Measurements from ENCODE around the gene IFRD2. TPM values are rescaled to one million over a fixed set of nuclear protein-coding genes. Genes with fewer than 3 reads are reported as not detected.

Gene IFRD2
- total and polyA plus RNA-seq, 2 of the 13 experiments (the other 11 are each of a cell fraction or from before 2014, with no cell fraction given): 32.8 to 96.1 TPM

DNA sequence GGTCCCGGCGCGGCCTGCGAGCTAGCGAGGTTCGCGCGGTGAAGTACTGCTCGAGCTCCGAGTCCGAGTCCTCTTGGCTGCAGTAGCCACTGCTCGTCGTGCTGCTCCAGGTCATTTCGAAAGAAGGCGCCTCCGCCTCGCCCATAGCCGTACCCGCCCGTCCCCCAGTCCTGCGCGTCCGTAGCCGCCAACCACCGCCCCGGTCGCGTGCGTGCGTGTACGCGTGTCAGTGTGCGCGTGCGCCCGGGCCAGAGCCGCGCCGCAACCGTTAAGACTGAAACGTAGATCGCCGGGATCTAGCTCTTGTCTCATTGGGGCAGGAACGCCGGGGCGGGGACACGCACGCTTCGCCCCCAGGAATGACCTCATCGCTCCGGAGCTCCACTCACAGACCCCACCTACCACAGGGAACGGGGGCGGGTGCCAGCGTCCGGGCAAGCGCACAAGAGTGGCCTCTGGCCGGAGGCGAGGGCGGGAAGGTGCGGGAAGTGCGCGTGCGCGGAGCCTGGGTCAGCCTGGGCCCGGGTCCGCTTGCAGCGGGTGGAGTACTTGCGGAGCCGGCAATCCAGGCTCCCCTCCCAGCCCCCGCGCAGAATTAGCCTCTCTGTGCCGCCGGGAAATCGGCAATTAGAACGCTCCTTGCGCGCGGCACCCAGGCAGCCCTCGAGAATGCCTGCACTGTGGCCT lies 45.1 kb upstream of the IFRD2 start (continued):
- TF ChIP-seq, protein P1, sequence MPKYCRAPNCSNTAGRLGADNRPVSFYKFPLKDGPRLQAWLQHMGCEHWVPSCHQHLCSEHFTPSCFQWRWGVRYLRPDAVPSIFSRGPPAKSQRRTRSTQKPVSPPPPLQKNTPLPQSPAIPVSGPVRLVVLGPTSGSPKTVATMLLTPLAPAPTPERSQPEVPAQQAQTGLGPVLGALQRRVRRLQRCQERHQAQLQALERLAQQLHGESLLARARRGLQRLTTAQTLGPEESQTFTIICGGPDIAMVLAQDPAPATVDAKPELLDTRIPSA (CRISPR knock-in tag; IDR thresholded peaks at IDR 0.05; ENCODE audit: borderline replicate concordance): no peak
- TF ChIP-seq, protein P2, sequence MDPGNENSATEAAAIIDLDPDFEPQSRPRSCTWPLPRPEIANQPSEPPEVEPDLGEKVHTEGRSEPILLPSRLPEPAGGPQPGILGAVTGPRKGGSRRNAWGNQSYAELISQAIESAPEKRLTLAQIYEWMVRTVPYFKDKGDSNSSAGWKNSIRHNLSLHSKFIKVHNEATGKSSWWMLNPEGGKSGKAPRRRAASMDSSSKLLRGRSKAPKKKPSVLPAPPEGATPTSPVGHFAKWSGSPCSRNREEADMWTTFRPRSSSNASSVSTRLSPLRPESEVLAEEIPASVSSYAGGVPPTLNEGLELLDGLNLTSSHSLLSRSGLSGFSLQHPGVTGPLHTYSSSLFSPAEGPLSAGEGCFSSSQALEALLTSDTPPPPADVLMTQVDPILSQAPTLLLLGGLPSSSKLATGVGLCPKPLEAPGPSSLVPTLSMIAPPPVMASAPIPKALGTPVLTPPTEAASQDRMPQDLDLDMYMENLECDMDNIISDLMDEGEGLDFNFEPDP (CRISPR knock-in tag; conservative IDR thresholded peaks at IDR 0.05): no peak
- TF ChIP-seq TEAD3 (CRISPR knock-in tag; optimal IDR thresholded peaks at IDR 0.05; ENCODE audit: borderline replicate concordance) (peak; percentile 74), KLF12 (CRISPR knock-in tag; IDR thresholded peaks at IDR 0.05; ENCODE audit: borderline replicate concordance) (peak; percentile 83; the same call in 1 of the 2 replicates), ZFP90 (CRISPR knock-in tag; IDR thresholded peaks at IDR 0.05; ENCODE audit: borderline replicate concordance) (peak; percentile 63; the same call in 1 of the 2 replicates), GABPB1 (CRISPR knock-in tag; IDR thresholded peaks at IDR 0.05) (peak; percentile 81), ZNF850 (CRISPR knock-in tag; conservative IDR thresholded peaks at IDR 0.05) (no peak), PCBP1 (IDR thresholded peaks at IDR 0.05; ENCODE audit: borderline replicate concordance, low read depth, low read length) (0 out of 2 replicates have a peak, but pooled peaks have one; percentile 26), RAD21 (CRISPR knock-in tag; IDR thresholded peaks at IDR 0.05) (no peak; the same call in 1 of the 2 replicates), KAT7 (CRISPR knock-in tag; IDR thresholded peaks at IDR 0.05; ENCODE audit: borderline replicate concordance) (peak; percentile 71)
- TF ChIP-seq, protein P3, sequence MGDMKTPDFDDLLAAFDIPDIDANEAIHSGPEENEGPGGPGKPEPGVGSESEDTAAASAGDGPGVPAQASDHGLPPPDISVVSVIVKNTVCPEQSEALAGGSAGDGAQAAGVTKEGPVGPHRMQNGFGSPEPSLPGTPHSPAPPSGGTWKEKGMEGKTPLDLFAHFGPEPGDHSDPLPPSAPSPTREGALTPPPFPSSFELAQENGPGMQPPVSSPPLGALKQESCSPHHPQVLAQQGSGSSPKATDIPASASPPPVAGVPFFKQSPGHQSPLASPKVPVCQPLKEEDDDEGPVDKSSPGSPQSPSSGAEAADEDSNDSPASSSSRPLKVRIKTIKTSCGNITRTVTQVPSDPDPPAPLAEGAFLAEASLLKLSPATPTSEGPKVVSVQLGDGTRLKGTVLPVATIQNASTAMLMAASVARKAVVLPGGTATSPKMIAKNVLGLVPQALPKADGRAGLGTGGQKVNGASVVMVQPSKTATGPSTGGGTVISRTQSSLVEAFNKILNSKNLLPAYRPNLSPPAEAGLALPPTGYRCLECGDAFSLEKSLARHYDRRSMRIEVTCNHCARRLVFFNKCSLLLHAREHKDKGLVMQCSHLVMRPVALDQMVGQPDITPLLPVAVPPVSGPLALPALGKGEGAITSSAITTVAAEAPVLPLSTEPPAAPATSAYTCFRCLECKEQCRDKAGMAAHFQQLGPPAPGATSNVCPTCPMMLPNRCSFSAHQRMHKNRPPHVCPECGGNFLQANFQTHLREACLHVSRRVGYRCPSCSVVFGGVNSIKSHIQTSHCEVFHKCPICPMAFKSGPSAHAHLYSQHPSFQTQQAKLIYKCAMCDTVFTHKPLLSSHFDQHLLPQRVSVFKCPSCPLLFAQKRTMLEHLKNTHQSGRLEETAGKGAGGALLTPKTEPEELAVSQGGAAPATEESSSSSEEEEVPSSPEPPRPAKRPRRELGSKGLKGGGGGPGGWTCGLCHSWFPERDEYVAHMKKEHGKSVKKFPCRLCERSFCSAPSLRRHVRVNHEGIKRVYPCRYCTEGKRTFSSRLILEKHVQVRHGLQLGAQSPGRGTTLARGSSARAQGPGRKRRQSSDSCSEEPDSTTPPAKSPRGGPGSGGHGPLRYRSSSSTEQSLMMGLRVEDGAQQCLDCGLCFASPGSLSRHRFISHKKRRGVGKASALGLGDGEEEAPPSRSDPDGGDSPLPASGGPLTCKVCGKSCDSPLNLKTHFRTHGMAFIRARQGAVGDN (CRISPR knock-in tag; IDR thresholded peaks at IDR 0.05): peak; percentile 98
- TF ChIP-seq, protein P4, sequence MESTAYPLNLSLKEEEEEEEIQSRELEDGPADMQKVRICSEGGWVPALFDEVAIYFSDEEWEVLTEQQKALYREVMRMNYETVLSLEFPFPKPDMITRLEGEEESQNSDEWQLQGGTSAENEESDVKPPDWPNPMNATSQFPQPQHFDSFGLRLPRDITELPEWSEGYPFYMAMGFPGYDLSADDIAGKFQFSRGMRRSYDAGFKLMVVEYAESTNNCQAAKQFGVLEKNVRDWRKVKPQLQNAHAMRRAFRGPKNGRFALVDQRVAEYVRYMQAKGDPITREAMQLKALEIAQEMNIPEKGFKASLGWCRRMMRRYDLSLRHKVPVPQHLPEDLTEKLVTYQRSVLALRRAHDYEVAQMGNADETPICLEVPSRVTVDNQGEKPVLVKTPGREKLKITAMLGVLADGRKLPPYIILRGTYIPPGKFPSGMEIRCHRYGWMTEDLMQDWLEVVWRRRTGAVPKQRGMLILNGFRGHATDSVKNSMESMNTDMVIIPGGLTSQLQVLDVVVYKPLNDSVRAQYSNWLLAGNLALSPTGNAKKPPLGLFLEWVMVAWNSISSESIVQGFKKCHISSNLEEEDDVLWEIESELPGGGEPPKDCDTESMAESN (CRISPR knock-in tag; conservative IDR thresholded peaks at IDR 0.05): peak; percentile 91
- TF ChIP-seq, protein P5, sequence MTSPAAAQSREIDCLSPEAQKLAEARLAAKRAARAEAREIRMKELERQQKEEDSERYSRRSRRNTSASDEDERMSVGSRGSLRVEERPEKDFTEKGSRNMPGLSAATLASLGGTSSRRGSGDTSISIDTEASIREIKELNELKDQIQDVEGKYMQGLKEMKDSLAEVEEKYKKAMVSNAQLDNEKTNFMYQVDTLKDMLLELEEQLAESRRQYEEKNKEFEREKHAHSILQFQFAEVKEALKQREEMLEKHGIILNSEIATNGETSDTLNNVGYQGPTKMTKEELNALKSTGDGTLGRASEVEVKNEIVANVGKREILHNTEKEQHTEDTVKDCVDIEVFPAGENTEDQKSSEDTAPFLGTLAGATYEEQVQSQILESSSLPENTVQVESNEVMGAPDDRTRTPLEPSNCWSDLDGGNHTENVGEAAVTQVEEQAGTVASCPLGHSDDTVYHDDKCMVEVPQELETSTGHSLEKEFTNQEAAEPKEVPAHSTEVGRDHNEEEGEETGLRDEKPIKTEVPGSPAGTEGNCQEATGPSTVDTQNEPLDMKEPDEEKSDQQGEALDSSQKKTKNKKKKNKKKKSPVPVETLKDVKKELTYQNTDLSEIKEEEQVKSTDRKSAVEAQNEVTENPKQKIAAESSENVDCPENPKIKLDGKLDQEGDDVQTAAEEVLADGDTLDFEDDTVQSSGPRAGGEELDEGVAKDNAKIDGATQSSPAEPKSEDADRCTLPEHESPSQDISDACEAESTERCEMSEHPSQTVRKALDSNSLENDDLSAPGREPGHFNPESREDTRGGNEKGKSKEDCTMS (CRISPR knock-in tag; conservative IDR thresholded peaks at IDR 0.05): no peak
- TF ChIP-seq, protein P6, sequence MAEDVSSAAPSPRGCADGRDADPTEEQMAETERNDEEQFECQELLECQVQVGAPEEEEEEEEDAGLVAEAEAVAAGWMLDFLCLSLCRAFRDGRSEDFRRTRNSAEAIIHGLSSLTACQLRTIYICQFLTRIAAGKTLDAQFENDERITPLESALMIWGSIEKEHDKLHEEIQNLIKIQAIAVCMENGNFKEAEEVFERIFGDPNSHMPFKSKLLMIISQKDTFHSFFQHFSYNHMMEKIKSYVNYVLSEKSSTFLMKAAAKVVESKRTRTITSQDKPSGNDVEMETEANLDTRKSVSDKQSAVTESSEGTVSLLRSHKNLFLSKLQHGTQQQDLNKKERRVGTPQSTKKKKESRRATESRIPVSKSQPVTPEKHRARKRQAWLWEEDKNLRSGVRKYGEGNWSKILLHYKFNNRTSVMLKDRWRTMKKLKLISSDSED (CRISPR knock-in tag; IDR thresholded peaks at IDR 0.05): no peak

Data from HepG2 (cell line).